ENCODE results near the gene LSR.
"Not testable (repeated sequence)": the region's sequence is repeated elsewhere in the genome, so short reads cannot be mapped to it uniquely, and the experiment has no call there.

Gene LSR

DNA sequence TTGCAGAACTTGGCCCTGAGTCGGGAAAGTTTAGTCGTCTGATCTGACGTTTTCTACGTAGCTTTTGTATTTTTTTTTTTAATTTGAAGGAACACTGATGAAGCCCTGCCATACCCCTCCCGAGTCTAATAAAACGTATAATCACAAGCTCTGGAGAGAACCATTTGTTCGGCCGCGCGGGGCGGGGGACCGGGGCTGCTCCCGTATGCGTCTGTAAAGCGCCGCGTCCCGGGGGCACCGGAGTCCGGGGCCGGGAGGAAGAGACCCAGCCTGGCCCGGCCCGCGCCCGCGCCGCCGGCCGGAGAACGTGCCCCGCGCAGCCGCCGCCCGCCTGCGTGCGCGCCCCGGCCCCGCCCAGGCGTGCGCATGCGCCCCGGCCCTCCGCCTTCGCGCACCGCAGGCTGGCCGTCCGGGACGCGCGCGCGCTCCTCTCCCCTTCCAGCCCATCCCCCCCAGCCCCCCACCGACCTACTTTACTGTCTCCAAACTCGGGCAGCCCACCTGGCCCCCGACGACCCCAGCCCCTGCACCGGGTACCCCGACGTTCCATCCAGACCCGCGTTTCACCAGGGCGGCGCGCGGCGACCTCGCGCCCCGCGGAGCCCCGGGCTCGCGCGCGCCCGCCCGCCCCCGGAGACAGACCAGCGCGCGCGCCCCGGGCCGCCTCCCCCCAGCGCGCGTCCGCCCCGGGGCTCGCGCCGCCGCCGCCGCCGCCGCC, 19.2 kb downstream of the LSR start:
- DNase-seq (ENCODE audit: low spot score) = peak; percentile 94

GRCh38 chr19:35268536-35269437, 20.0 kb downstream of the LSR start, which contains the start of gene USF2:
TSS of gene USF2 (plus strand) at chr19:35268962. CDS start at chr19:35269102, 140 bp downstream.
- peak; percentile 78 for DNase-seq (ENCODE audit: low spot score)

- peak; percentile 54 for DNase-seq (ENCODE audit: low spot score)
Measured at GRCh38 chr19:35269438-35270117, 20.8 kb downstream of the LSR start.

GRCh38 chr19:35270381-35270811, 21.6 kb downstream of the LSR start:
- DNase-seq (ENCODE audit: low spot score) = no peak

DNA sequence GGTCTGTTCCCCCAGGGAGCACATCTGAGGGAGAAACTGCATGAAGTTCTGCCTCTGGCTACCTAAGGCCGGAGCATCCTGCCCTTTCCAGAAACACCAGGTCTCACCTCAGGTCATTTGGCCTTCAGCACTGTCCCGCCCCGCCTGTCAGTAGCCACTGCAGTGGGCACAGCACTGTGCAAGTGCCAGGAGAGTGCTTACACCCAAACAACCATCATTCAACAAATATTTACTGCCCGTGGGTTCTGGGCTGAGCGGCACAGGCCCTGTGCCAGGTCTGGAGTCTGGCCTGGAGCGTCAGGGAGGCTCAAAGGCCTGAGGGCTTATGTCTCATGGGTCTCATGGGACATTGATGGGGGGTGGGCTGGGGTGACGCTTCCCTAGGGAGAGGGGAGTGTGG, 22.7 kb downstream of the LSR start:
- no peak for DNase-seq (ENCODE audit: low spot score)

GRCh38 chr19:35272122-35272719, 23.4 kb downstream of the LSR start:
- DNase-seq (ENCODE audit: low spot score) = no peak

DNA sequence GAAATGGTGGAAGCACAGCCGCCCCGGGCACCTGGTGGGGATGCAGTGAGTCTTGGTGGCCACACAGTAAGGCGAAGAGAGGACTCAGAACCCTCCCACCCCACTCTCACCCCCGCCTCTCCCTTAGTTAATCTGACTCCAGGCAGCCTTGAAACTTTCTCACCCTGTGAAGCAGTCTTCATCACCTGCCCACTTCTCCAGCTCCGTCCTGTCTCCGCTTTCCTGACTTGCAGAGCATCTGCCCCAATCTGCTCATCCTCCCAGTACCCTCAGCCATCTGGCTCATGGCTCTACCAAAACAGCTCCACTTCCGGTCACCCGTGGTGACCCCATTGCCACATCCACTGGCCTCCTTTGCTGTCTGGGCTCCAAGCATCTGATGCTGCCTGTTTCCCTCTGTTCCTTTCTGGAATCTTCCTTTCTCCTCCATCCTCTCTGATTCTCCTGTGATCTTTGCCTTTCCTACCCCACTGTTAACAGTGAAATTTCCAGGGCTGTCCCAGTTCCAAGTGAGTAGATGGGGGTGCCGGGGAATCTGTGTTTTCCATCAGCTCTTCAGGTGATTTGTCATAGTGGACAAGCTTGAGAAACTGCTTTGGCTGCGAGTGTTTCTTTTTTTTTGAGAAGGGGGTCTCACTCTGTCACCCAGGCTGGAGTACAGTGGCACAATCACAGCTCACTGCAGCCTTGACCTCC, 24.3 kb downstream of the LSR start:
- DNase-seq (ENCODE audit: low spot score) = no peak

DNA sequence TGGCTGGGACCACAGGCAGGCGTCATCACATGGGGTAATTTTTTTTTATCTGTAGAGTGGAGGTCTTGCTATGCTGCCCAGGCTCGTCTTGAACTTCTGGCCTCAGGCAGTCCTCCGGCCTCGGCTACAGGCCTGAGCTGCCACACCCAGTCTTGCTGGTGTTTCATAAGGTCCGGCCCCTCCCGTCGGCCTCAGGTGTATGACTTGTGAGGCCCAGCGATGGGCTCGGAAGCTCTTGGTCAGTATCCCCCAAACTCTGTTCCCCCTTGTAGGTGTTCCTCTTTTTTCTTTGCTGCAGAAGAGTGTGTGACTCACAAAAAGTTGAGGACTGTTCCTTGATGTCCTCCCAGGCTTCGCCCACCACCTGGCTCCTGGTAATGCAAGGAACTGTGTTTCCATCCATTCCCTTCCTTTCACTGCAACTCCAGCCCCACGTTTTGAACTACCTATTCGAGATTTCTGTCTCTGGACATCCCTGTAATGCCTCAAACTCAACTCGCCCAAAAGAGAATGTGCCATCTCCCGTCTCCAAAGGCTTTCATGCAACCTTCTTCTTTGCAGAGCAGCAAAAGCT, 25.0 kb downstream of the LSR start:
- no peak for DNase-seq (ENCODE audit: low spot score)

GRCh38 chr19:35274323-35274722, 25.5 kb downstream of the LSR start:
- DNase-seq (ENCODE audit: low spot score) = no peak

DNA sequence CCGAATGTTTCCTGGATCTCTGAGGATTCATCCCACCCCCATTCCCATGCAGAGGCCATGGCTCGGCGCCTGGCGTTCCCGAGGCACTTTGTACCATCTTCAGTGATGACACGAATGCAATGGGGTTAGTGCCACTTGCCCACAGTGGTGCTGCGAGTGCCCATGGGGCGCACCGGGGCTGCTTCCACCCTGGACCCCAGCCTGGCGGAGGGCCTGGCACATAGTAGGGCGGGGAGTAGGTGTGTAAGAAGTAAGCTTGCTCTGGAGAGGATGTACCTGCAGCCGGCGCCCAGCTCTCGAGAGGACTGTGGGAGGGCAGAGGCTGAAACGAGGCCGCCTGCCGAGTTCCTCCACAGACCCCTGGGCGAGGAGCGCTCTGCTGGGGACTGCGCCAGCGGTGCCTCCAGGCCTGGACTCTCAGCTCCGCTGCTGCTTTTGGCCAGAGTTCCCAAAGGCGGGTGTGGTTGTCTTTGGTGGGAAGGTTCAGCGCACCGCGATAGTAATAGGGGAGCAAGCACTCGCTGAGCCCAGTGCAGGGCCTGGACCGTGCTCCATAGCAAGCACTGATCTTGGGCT, 28.0 kb downstream of the LSR start:
- no peak for DNase-seq (ENCODE audit: low spot score)

DNA sequence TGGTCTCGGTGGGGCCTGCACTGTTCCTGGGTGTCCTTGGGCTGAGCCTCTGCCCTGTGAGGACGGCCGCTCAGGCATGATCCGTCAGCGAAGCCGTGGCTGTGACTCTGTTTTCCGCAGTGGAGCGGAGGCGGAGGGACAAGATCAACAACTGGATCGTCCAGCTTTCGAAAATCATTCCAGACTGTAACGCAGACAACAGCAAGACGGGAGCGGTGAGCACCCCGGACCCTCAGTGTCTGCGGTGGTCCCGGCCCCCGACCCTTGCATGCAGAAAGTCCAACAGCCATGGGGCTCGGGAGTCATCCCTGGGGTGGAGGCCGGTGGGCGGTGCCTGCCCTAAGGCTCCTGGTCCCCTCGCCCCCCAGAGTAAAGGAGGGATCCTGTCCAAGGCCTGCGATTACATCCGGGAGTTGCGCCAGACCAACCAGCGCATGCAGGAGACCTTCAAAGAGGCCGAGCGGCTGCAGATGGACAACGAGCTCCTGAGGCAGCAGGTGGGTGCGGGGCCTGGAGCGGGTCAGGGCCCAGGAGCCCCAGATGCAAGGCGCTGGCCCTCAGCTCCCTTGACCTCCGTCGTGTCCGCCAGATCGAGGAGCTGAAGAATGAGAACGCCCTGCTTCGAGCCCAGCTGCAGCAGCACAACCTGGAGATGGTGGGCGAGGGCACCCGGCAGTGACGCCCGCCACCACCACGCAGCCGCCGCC, 29.9 kb downstream of the LSR start:
- DNase-seq (ENCODE audit: low spot score) = no peak

DNA sequence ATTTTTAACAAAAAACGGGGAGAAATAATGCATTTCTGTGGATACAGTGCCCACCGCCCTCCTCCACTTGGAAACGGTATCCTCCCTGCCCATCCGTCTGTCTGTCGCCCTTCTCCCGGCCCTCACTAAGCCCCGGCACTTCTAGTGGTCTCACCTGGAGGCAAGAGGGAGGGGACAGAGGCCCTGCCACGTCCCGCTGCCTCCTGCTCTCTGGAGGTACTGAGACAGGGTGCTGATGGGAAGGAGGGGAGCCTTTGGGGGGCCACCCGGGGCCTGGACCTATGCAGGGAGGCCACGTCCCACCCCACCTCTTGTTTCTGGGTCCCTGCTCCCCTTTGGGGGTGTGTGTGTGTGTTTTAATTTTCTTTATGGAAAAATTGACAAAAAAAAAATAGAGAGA, 30.6 kb downstream of the LSR start:
- no peak for DNase-seq (ENCODE audit: low spot score)

GRCh38 chr19:35279985-35280821, 31.4 kb downstream of the LSR start:
- no peak for DNase-seq (ENCODE audit: low spot score)

GRCh38 chr19:35281303-35281702, 32.5 kb downstream of the LSR start:
- DNase-seq (ENCODE audit: low spot score) = no peak

- DNase-seq (ENCODE audit: low spot score) = no peak
Measured at GRCh38 chr19:35284153-35285094, 35.6 kb downstream of the LSR start.

GRCh38 chr19:35285095-35285449, 36.3 kb downstream of the LSR start:
- DNase-seq (ENCODE audit: low spot score) = no peak

- DNase-seq (ENCODE audit: low spot score) = not testable (repeated sequence)
Measured at GRCh38 chr19:35285465-35285864, 36.7 kb downstream of the LSR start.

GRCh38 chr19:35286101-35286500, 37.3 kb downstream of the LSR start:
- DNase-seq (ENCODE audit: low spot score) = not testable (repeated sequence)
